Dendritic cell treated with granulocyte-macrophage colony-stimulating factor and Interleukin-4, amounts not matched to agents 40 ng/mL and 50 ng/mL, for 4 days (primary cell): ENCODE results near the gene KIT.
"Not testable (repeated sequence)": the region's sequence is repeated elsewhere in the genome, so short reads cannot be mapped to it uniquely, and the experiment has no call there.

Source experiments
- H3K27ac Mint-ChIP-seq: one replicate; pipeline ENCODE4 v1.8.0; 2022; ENCODE audit warnings: mild to moderate bottlenecking, mixed read lengths
- H3K27me3 Mint-ChIP-seq: one replicate; pipeline ENCODE4 v1.8.0; 2022; ENCODE audit warnings: mild to moderate bottlenecking, mixed read lengths
- H3K36me3 Mint-ChIP-seq: one replicate; pipeline ENCODE4 v1.8.0; 2022; ENCODE audit warnings: low read depth, mixed read lengths
- H3K4me1 Mint-ChIP-seq: one replicate; pipeline ENCODE4 v1.8.0; 2022; ENCODE audit warnings: low read depth, mixed read lengths
- H3K4me3 Mint-ChIP-seq: one replicate; pipeline ENCODE4 v1.8.0; 2022; ENCODE audit warnings: mild to moderate bottlenecking, moderate library complexity, mixed read lengths
- H3K9me3 Mint-ChIP-seq: one replicate; pipeline ENCODE4 v1.8.0; 2022; ENCODE audit warnings: mixed read lengths
- intact Hi-C: fragments of 100-400 bp; cut with micrococcal nuclease; formaldehyde crosslinking; loops from one replicate; pipeline ENCODE4 v1.15.0; 2022

Gene KIT

DNA sequence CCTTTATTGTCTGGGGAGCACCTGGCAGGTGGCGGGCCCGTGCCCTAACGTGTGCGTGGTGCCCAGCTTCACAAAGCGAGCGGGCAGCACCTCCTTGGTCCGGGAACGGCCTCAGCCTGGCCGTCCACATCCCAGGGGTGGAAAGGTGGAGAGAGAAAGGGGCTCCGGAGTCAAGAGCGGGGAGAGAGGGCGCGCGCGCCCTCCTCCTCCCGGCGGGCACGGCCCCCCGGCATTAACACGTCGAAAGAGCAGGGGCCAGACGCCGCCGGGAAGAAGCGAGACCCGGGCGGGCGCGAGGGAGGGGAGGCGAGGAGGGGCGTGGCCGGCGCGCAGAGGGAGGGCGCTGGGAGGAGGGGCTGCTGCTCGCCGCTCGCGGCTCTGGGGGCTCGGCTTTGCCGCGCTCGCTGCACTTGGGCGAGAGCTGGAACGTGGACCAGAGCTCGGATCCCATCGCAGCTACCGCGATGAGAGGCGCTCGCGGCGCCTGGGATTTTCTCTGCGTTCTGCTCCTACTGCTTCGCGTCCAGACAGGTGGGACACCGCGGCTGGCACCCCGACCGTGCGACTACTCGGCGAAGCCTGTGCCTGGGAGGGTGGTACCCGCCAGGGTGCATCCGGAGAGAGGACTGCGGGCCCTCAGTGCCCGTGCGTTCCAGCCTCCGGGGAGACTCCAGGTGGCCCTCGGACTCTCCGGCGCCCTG lies at the start of gene KIT:
KIT (plus strand) TSS at position 407 of the 701 bp plus-strand sequence; CDS start at position 465, 58 bp downstream.
- H3K36me3 Mint-ChIP-seq = no peaks in the 10 kb centered on the region
- H3K27ac Mint-ChIP-seq = no peak within 1 kb of the TSS
- H3K27me3 Mint-ChIP-seq = peaks cover 67% of the 10 kb centered on the region
- intact Hi-C loops = no loop called here
- no peaks in the 10 kb centered on the region for H3K9me3 Mint-ChIP-seq
- H3K4me1 Mint-ChIP-seq = peaks cover 40% of the 10 kb centered on the region
- H3K4me3 Mint-ChIP-seq = peak within 1 kb of the TSS; percentile 89

DNA sequence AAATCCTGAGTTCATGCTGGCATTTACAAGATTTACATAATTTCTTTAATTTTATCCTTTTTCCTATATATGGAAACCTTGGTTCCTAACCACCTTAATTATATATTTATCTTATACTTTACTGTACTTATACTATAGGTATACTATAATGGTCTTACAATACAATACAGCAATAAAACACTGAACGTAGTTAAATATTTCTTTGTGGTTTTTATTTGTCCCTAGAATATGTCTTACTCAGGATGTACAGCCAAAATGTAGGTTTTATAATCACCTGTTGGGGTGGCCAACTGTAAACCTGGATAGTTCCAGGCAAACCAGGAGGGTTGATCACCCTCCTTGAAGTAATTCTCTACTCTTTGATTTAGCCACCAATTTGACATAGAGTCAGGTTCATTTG lies 48.4 kb upstream of the KIT start:
- intact Hi-C loops = no loop called here
- no peaks in the 10 kb centered on the region for H3K4me1 Mint-ChIP-seq
- no peak overlapping the region for H3K27ac Mint-ChIP-seq
- no peak overlapping the region for H3K4me3 Mint-ChIP-seq
- H3K36me3 Mint-ChIP-seq = no peaks in the 10 kb centered on the region
- H3K27me3 Mint-ChIP-seq = no peaks in the 10 kb centered on the region
- H3K9me3 Mint-ChIP-seq = peaks cover 10% of the 10 kb centered on the region

DNA sequence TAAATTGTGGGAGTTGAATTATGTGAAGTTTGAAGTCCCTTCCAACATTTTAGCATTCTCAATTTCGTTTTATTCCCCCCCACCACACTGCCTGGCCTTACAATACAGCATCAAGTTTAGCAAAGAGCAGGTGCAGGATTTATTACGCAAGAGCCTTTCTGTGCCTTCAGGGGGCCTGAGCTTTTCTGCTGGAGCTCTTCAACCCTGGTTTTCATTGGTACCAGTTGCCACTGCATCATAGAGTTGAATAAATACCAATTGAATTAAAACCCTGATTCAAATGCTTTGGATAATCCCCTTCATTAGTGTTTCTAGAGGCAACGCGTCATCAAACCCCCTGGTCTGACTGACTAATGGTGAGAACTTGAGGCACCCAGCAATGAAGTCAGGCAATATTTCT lies 43.6 kb upstream of the KIT start:
- Mint-ChIP-seq H3K27ac (no peak overlapping the region), H3K4me1 (no peaks in the 10 kb centered on the region), H3K4me3 (no peak overlapping the region), H3K9me3 (no peaks in the 10 kb centered on the region), H3K36me3 (no peaks in the 10 kb centered on the region), H3K27me3 (no peaks in the 10 kb centered on the region)
- intact Hi-C loops = no loop called here

DNA sequence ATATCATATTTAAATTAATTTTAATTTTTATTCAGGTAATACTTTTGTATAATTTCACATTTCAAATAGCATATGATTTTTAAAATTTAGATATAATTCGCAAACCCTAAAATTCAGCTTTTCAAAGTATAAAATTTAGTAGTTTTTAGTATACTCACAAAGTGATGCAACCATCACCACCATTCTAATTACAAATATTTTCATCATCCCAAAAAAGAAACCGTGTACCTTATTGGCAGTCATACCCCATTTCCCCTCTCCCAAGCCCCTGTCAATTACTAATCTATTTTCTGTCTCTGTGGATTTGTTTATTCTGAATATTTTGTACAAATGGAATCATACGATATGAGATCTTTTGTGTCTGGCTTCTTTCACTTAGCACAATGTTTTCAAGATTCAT lies 37.0 kb upstream of the KIT start:
- Mint-ChIP-seq H3K4me1 (no peaks in the 10 kb centered on the region), H3K27me3 (no peaks in the 10 kb centered on the region), H3K27ac (no peak overlapping the region), H3K36me3 (no peaks in the 10 kb centered on the region), H3K4me3 (no peak overlapping the region), H3K9me3 (no peaks in the 10 kb centered on the region)
- intact Hi-C loops = no loop called here

DNA sequence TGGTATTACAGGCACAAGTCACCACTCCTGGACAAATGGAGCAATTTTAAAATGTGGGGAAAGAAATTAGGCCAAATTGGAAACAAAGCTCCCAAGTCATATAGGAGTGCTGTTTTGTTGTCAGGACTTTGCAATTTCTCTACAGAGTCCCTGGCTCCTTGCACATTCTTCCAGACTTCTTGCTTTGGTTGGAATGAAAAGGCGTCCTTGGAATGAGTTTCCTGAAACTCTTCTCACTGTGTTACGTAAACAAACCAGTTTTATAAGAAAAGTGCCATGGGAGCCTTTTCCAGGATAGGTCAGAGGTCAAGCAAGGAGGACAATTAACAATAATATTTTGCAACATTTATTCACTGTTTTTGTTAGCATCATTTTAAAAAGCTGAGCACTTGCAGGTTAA lies 32.4 kb upstream of the KIT start:
- H3K4me3 Mint-ChIP-seq = no peak overlapping the region
- no peaks in the 10 kb centered on the region for H3K27me3 Mint-ChIP-seq
- H3K27ac Mint-ChIP-seq = no peak overlapping the region
- no peaks in the 10 kb centered on the region for H3K4me1 Mint-ChIP-seq
- H3K36me3 Mint-ChIP-seq = no peaks in the 10 kb centered on the region
- H3K9me3 Mint-ChIP-seq = no peaks in the 10 kb centered on the region
- intact Hi-C loops = no loop called here

DNA sequence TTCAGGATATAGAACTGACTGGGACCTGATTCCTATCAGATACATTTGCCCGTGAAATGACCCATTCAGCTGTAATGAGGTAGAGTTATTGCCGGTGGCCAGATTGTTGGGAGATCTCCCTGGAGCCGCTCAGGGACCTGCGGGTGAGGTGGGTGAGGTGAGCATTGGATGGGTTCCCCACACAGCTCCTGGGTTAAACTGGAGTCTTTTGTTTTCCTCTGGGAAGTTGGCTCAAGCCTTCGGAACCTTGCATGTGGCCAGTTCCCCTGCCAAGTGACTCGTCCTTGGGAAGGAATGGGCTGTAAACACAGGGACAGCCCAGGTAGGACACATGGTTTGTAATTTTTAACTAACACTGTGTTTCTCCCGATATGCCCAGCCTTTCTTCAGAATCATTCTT lies 31.6 kb upstream of the KIT start:
- intact Hi-C loops = no loop called here
- no peaks in the 10 kb centered on the region for H3K4me1 Mint-ChIP-seq

DNA sequence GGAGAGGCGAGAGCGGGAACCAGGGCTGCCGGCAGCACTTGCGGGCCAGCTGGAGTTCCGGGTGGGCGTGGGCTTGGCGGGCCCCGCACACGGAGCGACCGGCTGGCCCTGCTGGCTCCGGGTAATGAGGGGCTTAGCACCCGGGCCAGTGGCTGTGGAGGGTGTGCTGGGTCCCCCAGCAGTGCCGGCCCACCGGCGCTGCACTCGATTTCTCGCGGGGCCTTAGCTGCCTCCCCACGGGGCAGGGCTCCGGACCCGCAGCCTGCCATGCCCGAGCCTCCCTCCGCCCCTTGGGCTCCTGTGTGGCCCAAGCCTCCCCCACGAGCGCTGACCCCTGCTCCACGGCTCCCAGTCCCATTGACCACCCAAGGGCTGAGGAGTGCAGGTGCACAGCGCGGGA lies 25.2 kb upstream of the KIT start:
- Mint-ChIP-seq H3K27ac (no peak overlapping the region), H3K27me3 (no peaks in the 10 kb centered on the region), H3K36me3 (no peaks in the 10 kb centered on the region), H3K4me1 (no peaks in the 10 kb centered on the region), H3K9me3 (no peaks in the 10 kb centered on the region), H3K4me3 (no peak overlapping the region)
- intact Hi-C loops = no loop called here

More for the DNA sequence above, 31.6 kb upstream of the KIT start:
- Mint-ChIP-seq H3K9me3 (no peaks in the 10 kb centered on the region), H3K36me3 (no peaks in the 10 kb centered on the region), H3K4me3 (no peak overlapping the region), H3K27ac (no peak overlapping the region), H3K27me3 (no peaks in the 10 kb centered on the region)

DNA sequence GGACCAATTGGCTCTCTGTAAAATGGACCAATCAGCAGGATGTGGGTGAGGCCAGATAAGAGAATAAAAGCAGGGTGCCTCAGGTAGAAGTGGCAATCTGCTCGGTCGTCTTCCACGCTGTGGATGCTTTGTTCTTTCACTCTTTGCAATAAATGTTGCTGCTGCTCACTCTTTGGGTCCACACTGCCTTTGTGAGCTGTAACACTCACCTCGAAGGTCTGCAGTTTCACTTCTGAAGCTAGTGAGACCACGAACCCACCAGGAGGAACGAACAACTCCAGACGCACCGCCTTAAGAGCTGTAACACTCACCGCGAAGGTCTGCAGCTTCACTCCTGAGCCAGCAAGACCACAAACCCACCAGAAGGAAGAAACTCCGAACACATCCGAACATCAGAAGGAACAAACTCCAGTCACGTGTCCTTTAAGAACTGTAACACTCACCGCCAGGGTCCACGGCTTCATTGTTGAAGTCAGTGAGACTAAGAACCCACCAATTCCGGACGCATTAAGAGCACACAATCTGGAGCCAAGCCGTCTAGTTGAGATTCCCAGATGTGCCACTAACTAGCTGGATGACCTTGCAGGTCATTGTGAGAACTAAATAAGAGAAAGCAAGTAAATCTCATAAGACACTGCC lies 24.5 kb upstream of the KIT start:
- H3K4me1 Mint-ChIP-seq, H3K27ac Mint-ChIP-seq, H3K27me3 Mint-ChIP-seq: not testable (repeated sequence)

DNA sequence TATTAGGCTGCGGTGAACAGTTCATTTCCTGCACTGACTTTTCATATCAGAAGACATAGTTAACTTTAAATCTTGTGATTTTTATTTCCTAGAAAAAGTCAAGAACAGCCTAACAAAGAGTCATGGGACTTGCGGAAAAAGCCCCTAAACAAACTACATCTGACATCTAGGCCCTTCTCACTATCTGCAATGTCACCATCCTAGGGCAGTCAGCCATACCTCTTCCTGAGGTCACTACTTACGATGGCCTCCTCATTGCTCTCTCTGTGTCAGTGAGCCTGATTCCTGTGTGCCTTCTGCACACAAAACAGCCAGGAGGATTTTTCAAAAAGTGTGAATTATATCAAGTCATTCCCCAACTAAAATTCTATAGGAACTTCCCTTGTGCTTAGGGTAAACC lies 22.4 kb upstream of the KIT start:
- Mint-ChIP-seq H3K36me3 (no peaks in the 10 kb centered on the region), H3K27ac (no peak overlapping the region), H3K4me3 (no peak overlapping the region), H3K4me1 (no peaks in the 10 kb centered on the region), H3K9me3 (no peaks in the 10 kb centered on the region), H3K27me3 (no peaks in the 10 kb centered on the region)
- intact Hi-C loops = no loop called here

More for the DNA sequence above, 24.5 kb upstream of the KIT start:
- H3K9me3 Mint-ChIP-seq, H3K4me3 Mint-ChIP-seq, intact Hi-C loops, H3K36me3 Mint-ChIP-seq: not testable (repeated sequence)

DNA sequence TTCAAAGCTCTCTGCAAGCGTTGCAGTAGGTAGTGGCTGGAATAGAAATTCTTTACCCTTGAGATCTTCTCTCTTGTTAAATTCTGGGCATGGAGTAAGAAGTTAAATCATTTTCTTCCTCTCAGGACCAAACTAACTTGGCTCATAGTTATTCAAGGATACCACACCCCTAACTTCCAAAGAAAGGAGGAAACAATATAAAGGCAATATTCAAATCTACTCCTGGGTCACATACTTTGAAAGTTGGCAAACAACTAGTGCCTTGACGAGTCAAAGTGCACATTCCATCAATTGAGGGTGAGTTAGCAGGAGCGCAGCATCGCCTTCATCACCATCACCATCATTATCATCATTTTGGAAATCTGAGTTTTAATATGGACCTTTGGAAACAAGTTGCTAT lies 20.4 kb upstream of the KIT start:
- H3K4me3 Mint-ChIP-seq = no peak overlapping the region
- no peaks in the 10 kb centered on the region for H3K27me3 Mint-ChIP-seq
- intact Hi-C loops = no loop called here
- H3K4me1 Mint-ChIP-seq = no peaks in the 10 kb centered on the region
- H3K9me3 Mint-ChIP-seq = no peaks in the 10 kb centered on the region
- no peak overlapping the region for H3K27ac Mint-ChIP-seq
- no peaks in the 10 kb centered on the region for H3K36me3 Mint-ChIP-seq

DNA sequence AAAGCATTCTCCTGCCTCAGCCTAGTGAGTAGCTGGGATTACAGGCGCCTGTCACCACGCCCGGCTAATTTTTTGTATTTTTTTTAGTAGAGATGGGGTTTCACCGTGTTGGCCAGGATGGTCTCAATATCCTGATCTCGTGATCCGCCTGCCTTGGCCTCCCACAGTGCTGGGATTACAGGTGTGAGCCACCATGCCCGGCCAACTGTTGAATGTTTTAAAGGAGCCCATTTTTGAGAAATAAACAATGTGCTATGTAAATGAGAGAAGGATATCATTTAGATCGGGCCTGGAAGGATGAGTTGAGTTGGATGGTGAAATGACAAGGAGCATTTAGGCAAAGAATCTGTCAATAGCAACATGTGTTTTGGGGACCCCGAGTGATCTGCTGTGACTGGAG lies 16.7 kb upstream of the KIT start:
- H3K9me3 Mint-ChIP-seq, intact Hi-C loops, H3K4me3 Mint-ChIP-seq, H3K36me3 Mint-ChIP-seq, H3K27ac Mint-ChIP-seq, H3K27me3 Mint-ChIP-seq, H3K4me1 Mint-ChIP-seq: not testable (repeated sequence)

DNA sequence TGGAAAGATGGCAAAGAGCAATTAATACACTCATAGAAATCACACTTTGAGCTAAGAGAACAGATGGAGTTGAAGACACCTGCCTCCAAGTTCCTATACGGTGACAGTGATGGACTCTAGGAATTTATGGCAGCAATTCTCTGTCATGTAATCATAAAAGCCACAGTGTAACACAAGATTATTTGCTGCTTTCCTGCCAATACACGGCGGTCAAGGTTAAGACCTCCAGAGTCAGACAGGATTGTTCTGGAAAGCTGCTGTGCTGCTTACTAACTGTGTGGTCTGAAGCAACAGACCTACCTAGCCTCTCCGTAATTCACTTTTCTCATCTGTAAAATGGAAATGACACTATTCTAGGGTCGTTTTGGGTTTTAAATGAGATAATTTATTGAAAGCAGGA lies 14.6 kb upstream of the KIT start:
- Mint-ChIP-seq H3K9me3 (no peaks in the 10 kb centered on the region), H3K4me1 (no peaks in the 10 kb centered on the region), H3K27me3 (no peaks in the 10 kb centered on the region), H3K4me3 (no peak overlapping the region), H3K27ac (no peak overlapping the region), H3K36me3 (no peaks in the 10 kb centered on the region)
- intact Hi-C loops = no loop called here

DNA sequence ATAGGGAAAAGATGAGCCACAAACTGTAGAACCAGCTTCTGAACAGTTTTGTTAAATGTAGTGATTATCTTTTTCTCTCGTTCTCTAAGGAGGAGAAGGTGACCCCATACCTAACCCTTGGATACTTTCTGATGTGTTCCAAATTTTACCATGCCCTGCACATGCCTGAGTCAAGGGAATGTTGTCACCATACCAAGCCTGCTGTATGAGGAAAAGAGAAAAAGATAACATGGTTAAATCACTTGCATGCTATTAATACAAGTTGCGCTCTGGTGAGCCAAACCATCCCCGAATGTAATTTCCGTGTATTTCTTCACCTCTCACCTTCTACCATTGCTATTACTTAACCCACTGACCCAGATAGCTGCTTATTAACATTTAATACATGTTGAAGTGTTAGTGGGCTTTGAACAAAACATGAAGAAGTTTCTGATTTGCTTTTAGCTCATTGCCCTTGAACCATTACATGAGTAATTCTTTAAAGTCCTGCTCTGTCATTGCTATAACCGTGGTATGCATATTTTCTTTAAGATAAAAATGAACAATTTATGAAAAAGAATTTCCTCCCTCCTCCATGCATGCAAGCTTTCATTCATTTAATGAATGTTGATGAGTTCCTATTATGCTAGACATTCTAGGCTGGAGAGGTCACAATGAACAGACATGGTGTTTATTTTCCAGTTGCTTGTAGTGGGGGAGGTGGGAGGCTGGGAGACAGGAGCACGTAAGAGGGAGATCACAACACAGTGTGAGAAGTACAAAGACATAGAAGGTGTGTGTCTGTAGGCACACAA lies 13.6 kb upstream of the KIT start:
- no peak overlapping the region for H3K4me3 Mint-ChIP-seq
- no peaks in the 10 kb centered on the region for H3K36me3 Mint-ChIP-seq
- H3K27ac Mint-ChIP-seq = no peak overlapping the region
- intact Hi-C loops = no loop called here
- no peaks in the 10 kb centered on the region for H3K4me1 Mint-ChIP-seq
- no peaks in the 10 kb centered on the region for H3K9me3 Mint-ChIP-seq
- no peaks in the 10 kb centered on the region for H3K27me3 Mint-ChIP-seq

DNA sequence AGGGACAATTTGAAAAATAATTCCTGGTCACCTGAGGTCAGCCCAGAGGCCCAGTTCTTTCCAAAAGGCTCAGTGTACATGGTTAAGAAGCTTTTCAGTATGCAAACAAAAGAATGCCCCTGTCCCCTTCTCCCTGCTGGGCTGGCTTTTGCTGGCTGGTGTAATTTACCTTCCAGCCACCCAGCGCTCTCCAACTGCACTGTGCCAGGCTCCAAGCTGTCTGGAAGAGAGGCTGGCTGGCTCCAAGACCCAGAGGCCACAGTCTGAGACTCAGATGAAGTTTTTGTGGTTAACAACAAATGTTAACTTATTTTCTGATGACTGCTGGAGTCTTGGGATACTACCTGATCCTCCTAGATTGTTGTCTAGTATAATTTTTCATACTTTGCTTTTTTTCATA lies 11.9 kb upstream of the KIT start:
- no peaks in the 10 kb centered on the region for H3K9me3 Mint-ChIP-seq
- intact Hi-C loops = no loop called here
- H3K4me3 Mint-ChIP-seq = no peak overlapping the region
- H3K27ac Mint-ChIP-seq = no peak overlapping the region
- no peaks in the 10 kb centered on the region for H3K27me3 Mint-ChIP-seq
- H3K36me3 Mint-ChIP-seq = no peaks in the 10 kb centered on the region
- H3K4me1 Mint-ChIP-seq = no peaks in the 10 kb centered on the region
